ENCODE results near the gene FKBP3. TPM values are rescaled to one million over a fixed set of nuclear protein-coding genes. Genes with fewer than 3 reads are reported as not detected.
"Not testable (repeated sequence)": the region's sequence is repeated elsewhere in the genome, so short reads cannot be mapped to it uniquely, and the experiment has no call there.

The FKBP3 gene
- total RNA-seq, 1 experiment from 2014 or later: 157 TPM

- Histone ChIP-seq H2AFZ (ENCODE audit: low read length) (no peak overlapping the region), H3K27me3 (ENCODE audit: insufficient read depth, low read length) (no peaks in the 10 kb centered on the region), H3K23ac (ENCODE audit: insufficient read length, low read depth, low read length) (no peak overlapping the region), H4K5ac (ENCODE audit: insufficient read length, low read depth, low read length) (no peak overlapping the region), H3K79me2 (ENCODE audit: insufficient read depth, low read length) (no peaks in the 10 kb centered on the region; the same call in 1 of the 2 replicates), H3T11ph (ENCODE audit: low read length) (no peak overlapping the region), H3K4me2 (ENCODE audit: insufficient read depth, insufficient read length, low read length) (no peak overlapping the region), H3K56ac (ENCODE audit: insufficient read length, low read depth, low read length) (no peak overlapping the region), H3K9me3 (ENCODE audit: control insufficient read depth, low read depth, low read length) (no peaks in the 10 kb centered on the region), H4K91ac (ENCODE audit: insufficient read length, low read depth, low read length) (no peak overlapping the region), H2BK120ac (ENCODE audit: low read depth, low read length, poor library complexity, severe bottlenecking) (no peak overlapping the region), H2BK20ac (ENCODE audit: low read depth, low read length, poor library complexity, severe bottlenecking) (no peak overlapping the region), H2BK12ac (ENCODE audit: insufficient read length, low read depth, low read length) (no peak overlapping the region), H3K14ac (ENCODE audit: insufficient read depth, low read length) (no peak overlapping the region), H3K9ac (ENCODE audit: extremely low read depth, insufficient read length, low read length) (no peak overlapping the region), H3K23me2 (ENCODE audit: insufficient read length, low read depth, low read length, poor library complexity, severe bottlenecking) (no peaks in the 10 kb centered on the region), H3K18ac (ENCODE audit: insufficient read length, low read depth, low read length) (no peak overlapping the region), H4K20me1 (ENCODE audit: control insufficient read depth, insufficient read depth, insufficient read length) (no peaks in the 10 kb centered on the region), H3K27ac (ENCODE audit: insufficient read length, low read depth, low read length) (no peak overlapping the region), H4K8ac (replicated peaks; ENCODE audit: insufficient read length, low read depth, low read length) (no peak overlapping the region), H3K4ac (ENCODE audit: low read depth, low read length) (no peak overlapping the region), H3K79me1 (ENCODE audit: insufficient read depth, low read depth, low read length, poor library complexity, severe bottlenecking) (peaks cover under 1% of the 10 kb centered on the region), H3K4me1 (ENCODE audit: insufficient read depth, low read length) (no peaks in the 10 kb centered on the region; the same call in 1 of the 2 replicates), H2BK15ac (ENCODE audit: low read depth, low read length) (no peak overlapping the region), H2BK5ac (ENCODE audit: insufficient read length, low read length) (no peak overlapping the region), H2AK5ac (ENCODE audit: insufficient read length, low read length) (no peak overlapping the region)
- H3K9me3 Mint-ChIP-seq: no peaks in the 10 kb centered on the region; a peak in 1 of 5 replicates
- no peak for TF ChIP-seq CTCF (conservative IDR thresholded peaks at IDR 0.05)
- peaks cover 2 to 5% of the 10 kb centered on the region in 2 experiments for H3K4me1 Mint-ChIP-seq
- H3K4me3 Mint-ChIP-seq: no peak overlapping the region
- H3K27me3 Mint-ChIP-seq (ENCODE audit: low read depth): no peaks in the 10 kb centered on the region
- H3K27ac Mint-ChIP-seq: peak overlapping the region in 2 of 3 experiments; percentile 28 to 53; a peak in 2 of 7 replicates
- H3K36me3 Mint-ChIP-seq (ENCODE audit: insufficient read depth in 1 of 3, low read depth in 3 of 3): peaks cover 12 to 23% (median 17%) of the 10 kb centered on the region in 3 experiments
- DNase-seq: no peak
These were observed 10.4 kb upstream of the FKBP3 start for GRCh38 chr14:45144658-45145057.

DNA sequence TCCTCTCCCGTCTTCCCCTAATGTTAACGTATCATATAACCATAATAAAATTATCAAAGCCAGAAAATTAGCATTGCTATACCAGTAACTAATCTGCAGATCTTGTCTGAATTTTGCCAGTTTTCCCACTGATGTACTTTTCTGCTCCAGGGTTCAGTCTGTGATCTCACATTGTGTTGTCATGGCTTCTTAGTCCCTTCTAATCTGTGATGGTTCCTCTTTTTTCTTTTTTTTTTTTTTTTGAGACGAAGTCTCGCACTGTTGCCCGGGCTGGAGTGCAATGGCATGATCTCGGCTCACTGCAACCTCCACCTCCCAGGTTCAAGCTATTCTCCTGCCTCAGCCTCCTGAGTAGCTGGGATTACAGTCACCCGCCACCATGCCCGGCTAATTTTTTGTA lies 7.8 kb upstream of the FKBP3 start:
- not testable (repeated sequence) for H3K27ac Mint-ChIP-seq; H3K14ac ChIP-seq (ENCODE audit: insufficient read depth, low read length); H2BK15ac ChIP-seq (ENCODE audit: low read depth, low read length); H2BK120ac ChIP-seq (ENCODE audit: low read depth, low read length, poor library complexity, severe bottlenecking); H4K20me1 ChIP-seq (ENCODE audit: control insufficient read depth, insufficient read depth, insufficient read length); DNase-seq; H3K23ac ChIP-seq (ENCODE audit: insufficient read length, low read depth, low read length); H3K4me2 ChIP-seq (ENCODE audit: insufficient read depth, insufficient read length, low read length); H3K4me3 Mint-ChIP-seq; H3K79me1 ChIP-seq (ENCODE audit: insufficient read depth, low read depth, low read length, poor library complexity, severe bottlenecking); H3K27me3 Mint-ChIP-seq (ENCODE audit: low read depth); H3K9me3 ChIP-seq (ENCODE audit: control insufficient read depth, low read depth, low read length); H4K5ac ChIP-seq (ENCODE audit: insufficient read length, low read depth, low read length); H3K18ac ChIP-seq (ENCODE audit: insufficient read length, low read depth, low read length); H2BK20ac ChIP-seq (ENCODE audit: low read depth, low read length, poor library complexity, severe bottlenecking); H2AK5ac ChIP-seq (ENCODE audit: insufficient read length, low read length); H4K91ac ChIP-seq (ENCODE audit: insufficient read length, low read depth, low read length); H3K4ac ChIP-seq (ENCODE audit: low read depth, low read length); H2BK5ac ChIP-seq (ENCODE audit: insufficient read length, low read length); H3K79me2 ChIP-seq (ENCODE audit: insufficient read depth, low read length); H3K56ac ChIP-seq (ENCODE audit: insufficient read length, low read depth, low read length); H3K9me3 Mint-ChIP-seq; H2AFZ ChIP-seq (ENCODE audit: low read length); H3K23me2 ChIP-seq (ENCODE audit: insufficient read length, low read depth, low read length, poor library complexity, severe bottlenecking); H3K27me3 ChIP-seq (ENCODE audit: insufficient read depth, low read length); H3K9ac ChIP-seq (ENCODE audit: extremely low read depth, insufficient read length, low read length); H4K8ac ChIP-seq (replicated peaks; ENCODE audit: insufficient read length, low read depth, low read length); H3T11ph ChIP-seq (ENCODE audit: low read length); H3K4me1 ChIP-seq (ENCODE audit: insufficient read depth, low read length); H3K27ac ChIP-seq (ENCODE audit: insufficient read length, low read depth, low read length); H2BK12ac ChIP-seq (ENCODE audit: insufficient read length, low read depth, low read length)
- Mint-ChIP-seq H3K36me3 (ENCODE audit: insufficient read depth in 1 of 3, low read depth in 3 of 3) (peaks cover 12 to 21% (median 17%) of the 10 kb centered on the region in 3 experiments), H3K4me1 (peaks cover 10 to 13% of the 10 kb centered on the region in 2 experiments)
- no CpG with 5 or more reads among the region's 8 CpGs for WGBS (ENCODE audit: extremely low coverage, insufficient read length, low lambda C conversion rate)

Measured in H9 (cell line).